Head of caudate nucleus (tissue), 42 donors: ENCODE data around the gene BHMT2.
A peak's percentile ranks its signal among the peaks of the same experiment; 100 is the strongest.

Source experiments
- DNase-seq, 42 donors: peaks; one replicate each; pipeline versions ENCODE4 v3.0.0 to v3.0.0-alpha.2; 2020 to 2021; ENCODE audit warnings: mixed read lengths in 7 of 42
- intact Hi-C: fragments of 100-400 bp; cut with DNase I; formaldehyde crosslinking; loops from one replicate; pipeline ENCODE4 v1.15.0; 2022

The BHMT2 gene

DNA sequence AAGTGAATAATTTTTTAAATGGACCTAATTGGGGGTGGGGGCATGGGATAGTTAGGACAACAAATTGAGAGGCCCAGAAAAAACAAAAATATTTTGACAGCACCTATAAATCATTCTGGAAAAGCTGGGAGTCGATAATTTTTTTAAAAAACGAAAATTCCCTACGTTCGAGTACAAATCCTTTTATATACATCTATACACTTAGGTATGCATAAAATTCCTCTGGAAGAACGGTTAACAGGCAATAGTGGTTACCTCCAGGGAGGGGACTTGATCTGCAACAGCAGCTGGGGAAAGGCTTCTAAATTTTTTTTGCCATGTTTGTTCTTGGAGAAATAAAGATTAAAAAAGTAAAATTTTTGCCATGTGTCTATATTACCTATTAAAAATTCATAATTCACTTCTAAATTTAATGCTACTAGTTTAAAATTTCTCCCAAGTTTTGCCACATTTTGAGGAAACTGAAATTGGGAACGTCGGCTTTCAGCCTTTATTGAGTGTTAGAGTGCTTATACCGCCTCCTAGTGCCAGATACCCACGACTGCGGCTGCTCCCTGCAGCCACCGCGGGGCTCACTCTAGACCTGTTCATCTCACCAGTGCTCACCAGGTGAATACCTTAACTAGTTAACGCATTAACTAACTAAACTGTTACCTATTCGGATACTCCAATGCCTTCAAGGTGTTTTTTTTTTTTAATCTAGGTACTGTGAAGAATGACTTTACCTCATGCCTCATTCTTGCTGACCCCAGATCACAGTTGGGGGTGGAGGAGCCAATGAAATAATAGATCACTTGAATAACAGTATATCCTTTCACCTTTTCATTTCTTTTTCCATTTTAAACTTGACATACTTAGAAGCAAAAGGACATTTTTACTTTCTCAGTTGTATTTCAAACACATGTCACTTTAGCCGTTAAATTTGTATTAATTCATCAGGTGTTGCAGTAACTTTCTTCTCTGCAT lies 40.2 kb downstream of the BHMT2 start:
- intact Hi-C loops = no loop called here
- DNase-seq = peak in 8 of 42 donors; percentile 4 to 30 (median 8)

DNA sequence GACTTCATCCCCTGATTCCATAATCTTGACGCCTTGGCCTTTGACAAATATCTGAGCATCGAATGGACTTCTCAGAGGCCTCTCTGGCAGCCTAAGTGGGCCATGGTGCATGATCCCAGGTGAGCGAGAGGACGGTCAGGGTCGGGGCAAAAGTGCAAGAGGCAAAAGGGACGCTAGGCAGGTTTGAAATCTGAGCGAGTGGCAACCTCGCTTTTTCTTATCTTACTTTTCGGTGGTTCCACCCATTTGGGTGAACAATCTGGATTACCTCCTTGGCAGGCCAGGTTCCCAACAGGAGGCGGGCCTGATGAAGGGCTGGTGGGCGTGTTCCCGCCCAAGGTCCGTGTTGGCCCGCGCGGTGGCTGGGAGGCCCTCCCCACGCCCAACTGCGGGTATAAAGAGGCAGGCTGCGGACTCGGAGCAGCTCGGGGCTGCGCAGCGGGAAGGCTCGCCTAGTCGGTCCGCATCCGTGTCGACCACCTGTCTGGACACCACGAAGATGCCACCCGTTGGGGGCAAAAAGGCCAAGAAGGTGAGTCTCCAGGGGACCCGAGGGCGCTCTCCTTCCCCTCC lies 41.9 kb downstream of the BHMT2 start, which contains the start of gene BHMT:
TSS of gene BHMT (plus strand) at position 423 of the 573 bp plus-strand sequence. CDS start at position 500, 77 bp downstream.
- no peak for DNase-seq
- intact Hi-C loops = no loop called here

DNA sequence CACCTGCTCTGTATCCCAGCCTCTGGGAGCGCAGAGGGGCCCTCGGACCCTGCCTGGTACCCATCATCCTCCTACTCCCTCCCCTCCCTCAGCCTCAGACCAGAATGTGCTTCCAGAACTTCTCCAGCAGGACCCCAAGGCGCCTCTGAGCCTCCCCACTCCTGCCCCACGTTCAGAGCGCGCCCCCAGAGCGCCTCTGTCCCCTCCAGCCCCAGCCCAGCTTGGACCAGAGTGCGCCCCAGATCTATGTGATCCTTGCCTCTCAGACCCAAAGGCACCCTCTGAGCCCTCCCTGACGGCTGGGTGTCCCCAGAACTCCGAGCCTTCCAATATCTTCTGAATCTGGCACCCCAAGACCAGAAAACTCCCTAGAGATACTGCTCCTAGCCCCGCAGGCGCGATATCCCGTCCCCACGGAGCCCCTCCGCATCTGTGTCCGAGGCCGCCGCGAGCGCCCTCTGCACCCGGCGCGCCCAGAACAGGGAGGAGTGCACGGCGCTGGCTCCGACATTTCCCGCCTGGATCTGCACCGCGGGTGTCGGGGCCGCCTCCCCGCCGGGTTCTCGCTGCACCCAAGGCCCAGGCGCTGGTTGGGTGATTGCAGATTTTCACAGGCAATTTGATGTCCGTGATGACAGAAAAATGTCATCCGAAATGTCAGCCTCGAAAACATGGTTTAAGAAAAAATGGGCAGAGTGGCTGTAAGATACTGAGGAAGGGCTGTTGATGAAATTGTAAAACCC lies 42.6 kb downstream of the BHMT2 start:
- DNase-seq = peak in 25 of 42 donors; percentile 4 to 55 (median 36)
- intact Hi-C loops = no loop called here

DNA sequence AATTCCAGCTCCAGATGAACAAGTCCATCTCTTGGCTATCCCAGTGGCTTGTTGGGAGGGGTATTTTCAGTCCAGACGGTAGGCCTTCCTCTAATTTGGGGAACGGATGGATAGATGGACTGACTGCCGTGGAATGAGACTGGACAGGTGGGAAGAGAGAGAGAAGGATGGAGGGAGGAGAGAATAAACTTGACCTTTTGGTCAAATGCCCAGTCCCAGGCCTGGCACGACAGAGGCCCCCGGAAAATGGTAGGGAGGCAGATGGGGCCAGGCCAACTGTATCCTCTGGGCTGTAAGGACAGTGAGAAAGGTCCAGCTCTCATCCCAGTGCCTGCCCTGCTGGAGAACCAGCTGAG lies 43.1 kb downstream of the BHMT2 start:
- no peak for DNase-seq
- intact Hi-C loops = no loop called here

DNA sequence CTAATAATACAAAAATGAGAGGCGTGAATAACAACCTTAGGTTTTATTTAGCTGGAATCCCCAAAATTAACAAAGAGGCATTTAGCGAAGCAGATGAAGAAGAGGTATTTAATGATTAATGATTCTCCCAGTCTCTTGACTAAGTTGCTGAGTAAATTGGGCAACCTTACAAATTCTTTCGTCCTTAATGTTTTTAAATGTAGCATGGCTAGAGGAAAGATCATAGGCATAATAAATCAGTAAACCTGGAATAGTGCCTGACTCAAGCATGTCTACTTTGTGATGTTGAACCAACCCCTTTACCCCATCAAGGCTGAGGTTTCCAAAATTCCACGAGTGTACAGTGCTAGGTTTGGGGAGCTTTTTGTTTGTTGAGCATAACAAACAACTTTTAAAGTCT lies 49.9 kb downstream of the BHMT2 start:
- no peak for DNase-seq
- intact Hi-C loops = no loop called here

DNA sequence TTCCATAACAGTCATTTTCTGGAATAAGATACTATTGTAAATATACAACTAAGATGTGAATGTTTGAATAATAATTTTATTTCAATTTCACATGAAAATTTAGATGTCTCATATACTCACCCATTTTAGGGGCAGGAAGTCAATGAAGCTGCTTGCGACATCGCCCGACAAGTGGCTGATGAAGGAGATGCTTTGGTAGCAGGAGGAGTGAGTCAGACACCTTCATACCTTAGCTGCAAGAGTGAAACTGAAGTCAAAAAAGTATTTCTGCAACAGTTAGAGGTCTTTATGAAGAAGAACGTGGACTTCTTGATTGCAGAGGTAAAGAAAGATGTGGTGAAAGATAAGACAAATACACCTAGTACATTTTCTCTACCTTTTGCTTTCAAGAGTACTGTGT lies 50.7 kb downstream of the BHMT2 start:
- intact Hi-C loops = no loop called here
- no peak for DNase-seq

DNA sequence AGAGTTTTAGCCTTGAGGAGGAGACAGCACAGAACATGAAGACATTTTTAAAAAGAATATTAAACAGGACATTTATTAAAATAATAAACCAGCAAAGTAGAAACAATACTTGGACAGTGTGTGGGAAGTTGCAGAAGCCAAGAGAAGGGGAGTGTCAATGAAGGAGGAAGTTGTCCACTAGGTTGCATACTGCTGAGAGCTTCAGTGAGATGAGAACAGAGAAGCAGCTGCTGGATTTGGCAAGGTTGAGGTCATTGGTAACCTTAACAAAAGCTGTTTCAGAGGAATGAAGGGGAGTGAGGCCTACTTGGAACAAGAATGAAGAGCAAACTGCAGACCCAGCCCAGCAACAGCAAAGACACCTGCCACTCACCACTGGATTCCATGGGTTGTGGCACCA lies 53.4 kb downstream of the BHMT2 start:
- intact Hi-C loops = no loop called here
- no peak for DNase-seq

DNA sequence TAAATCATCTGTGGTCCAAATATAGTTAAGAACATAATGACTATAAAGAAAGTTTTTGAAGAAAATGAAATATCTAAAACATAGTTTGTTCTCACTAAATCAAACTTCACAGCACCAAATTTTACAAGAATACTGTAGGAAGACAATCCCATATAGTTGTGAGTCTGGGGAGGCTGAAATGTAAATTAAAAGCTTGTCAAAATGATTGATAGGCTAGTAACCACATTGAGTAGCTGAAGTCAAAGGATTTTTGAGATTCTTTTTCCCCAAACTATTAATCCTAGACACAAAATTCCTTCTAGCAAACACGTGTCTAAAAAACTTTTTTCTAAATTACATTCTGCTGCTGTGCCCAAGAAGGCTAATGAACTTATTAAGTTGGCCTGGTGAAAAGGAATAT lies 55.0 kb downstream of the BHMT2 start:
- no peak for DNase-seq
- intact Hi-C loops = no loop called here

DNA sequence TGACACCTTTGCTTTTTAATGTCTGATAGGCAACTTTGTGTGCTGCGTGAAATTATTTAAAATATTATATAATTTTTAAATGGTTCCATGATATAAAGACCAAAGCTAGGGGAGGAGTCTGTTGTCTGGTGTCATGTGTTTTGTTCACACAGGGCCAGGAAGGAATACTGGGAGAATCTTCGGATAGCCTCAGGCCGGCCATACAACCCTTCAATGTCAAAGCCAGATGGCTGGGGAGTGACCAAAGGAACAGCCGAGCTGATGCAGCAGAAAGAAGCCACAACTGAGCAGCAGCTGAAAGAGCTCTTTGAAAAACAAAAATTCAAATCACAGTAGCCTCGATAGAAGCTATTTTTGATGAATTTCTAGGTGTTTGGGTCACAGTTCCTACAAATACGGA lies 61.2 kb downstream of the BHMT2 start:
- intact Hi-C loops = loop anchor here (5.0 kb wide), 1 partner anchor 332 kb away; no protein-coding TSS in a partner anchor
- DNase-seq = no peak

DNA sequence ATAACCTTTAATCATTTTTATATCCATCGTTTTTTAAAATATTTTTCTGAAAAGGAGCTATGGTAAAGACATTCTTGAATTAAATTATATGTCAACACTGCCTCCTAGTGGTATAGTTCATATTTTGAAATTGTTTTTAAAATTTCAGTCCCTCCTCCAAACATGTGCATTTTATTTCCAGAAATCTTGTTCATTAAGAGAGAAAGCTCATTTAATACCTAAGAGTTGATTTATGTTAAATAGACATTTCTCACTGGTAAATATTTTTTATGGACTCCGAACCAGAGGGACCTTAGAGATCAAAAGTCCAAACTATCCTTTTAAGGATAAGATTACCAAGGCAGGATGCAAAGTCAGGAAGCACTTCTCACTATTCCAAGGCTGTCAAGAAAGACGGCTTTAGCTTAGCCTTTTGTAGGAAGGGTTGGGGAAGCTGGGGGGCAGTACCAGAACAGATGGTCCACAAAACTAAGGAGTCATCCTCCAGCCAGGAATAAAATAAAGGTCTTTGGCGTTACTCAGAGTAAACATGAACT lies 63.6 kb downstream of the BHMT2 start:
- intact Hi-C loops = loop anchor here (5.0 kb wide), 1 partner anchor 329 kb away; no protein-coding TSS in a partner anchor

DNA sequence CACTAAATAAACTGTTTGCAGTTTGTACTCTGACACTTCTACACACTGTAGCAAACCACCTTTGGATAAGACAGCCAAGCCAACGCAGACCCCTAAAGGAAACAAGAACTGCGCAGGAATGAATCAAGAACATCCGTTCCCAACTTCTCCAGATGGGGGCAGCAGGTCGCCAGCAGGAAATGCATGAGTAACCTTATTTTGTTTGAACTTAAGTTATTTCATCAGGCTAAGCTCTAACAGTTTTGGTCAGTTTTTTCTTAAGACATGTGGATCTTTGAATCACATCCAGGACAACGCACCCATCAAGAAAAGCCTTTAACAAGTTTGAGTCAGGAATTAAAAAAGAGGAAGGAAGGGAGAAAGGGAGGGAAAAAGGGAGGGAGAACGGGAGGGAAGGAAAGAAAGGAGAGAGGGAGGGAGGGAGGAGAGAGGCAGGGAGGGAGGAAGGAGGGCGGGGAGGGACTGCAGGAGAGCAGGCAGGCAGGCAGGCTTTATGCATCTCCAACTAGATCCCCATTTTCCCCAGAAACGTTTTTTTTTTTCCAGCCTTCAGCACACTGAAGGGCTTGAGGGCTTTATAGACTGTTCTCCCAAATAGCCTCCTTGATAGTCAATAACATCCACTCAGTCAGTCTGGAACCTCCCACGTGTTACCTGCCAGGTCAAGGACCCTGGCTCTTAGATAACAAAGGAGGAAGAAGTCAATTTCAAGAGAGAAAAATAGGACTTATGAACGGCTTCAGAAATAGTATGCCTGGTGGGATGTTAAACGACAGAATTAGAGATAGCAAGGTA lies 64.3 kb downstream of the BHMT2 start:
- intact Hi-C loops = loop anchor here (2.0 to 5.0 kb wide), 2 partner anchors 113 to 328 kb away; no protein-coding TSS in a partner anchor
- DNase-seq = peak; percentile 38 to 86 (median 68)

More for the DNA sequence above, 63.6 kb downstream of the BHMT2 start:
- peak in 1 of 42 donors; percentile 9 for DNase-seq

DNA sequence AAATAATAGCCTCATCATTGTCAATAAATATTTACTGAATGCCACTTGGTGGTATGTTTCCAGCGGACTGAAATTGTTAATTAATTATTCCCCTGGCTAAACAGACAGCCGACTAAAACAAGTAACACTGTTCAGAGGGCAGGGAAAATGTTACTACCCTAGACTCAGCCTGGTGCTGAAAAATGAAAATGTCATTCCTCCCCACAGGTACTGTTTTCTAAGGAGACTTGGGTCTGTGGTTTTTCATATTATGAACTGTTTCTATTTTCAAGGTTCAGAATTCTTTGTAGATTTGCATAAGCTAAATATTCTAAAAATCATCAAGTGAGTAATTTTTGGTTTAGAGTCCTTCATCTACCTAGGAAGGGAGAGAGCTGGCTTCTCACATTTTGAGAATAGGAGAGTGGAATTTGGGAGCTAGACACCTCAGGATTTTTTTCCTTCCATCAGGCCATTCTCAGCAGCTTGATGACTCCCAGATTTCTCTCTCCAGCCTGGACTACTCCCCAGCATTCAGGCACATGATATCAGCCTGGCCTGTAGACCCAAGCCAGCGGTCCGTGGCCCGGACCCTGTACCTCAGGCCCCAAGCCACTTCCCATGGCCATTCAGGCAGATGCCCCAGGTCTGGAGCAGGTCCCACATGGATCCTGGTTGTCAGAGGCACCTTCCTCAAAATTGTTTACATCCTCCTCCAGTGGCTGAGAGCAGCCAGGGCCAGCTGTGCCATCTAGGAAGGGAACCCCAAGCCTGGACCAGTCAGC lies 66.4 kb downstream of the BHMT2 start:
- intact Hi-C loops = loop anchor here (2.0 kb wide), 1 partner anchor 115 kb away; no protein-coding TSS in a partner anchor
- no peak for DNase-seq

DNA sequence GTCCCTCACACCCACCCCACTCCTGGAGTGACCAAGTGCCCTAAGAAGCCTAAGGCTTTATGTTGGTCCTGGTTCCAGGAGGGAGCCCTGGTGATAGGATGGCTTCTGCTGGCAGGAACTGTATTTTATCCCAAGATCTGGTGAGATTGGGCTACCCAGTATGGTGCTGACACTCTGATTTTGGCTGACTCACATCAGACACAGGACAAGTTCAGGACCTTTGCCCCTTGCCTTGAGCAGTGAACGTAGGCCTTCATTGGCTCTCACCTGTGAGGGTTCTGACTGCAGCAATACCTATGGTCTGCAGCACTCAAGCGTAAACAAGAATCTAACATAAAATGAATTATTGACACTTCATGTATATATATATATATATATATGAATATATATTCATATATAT lies 67.1 kb downstream of the BHMT2 start:
- intact Hi-C loops = no loop called here
- no peak for DNase-seq
